ENCODE data around the gene NPBWR2.
"Not testable (repeated sequence)": the region's sequence is repeated elsewhere in the genome, so short reads cannot be mapped to it uniquely, and the experiment has no call there.

The NPBWR2 gene

DNA sequence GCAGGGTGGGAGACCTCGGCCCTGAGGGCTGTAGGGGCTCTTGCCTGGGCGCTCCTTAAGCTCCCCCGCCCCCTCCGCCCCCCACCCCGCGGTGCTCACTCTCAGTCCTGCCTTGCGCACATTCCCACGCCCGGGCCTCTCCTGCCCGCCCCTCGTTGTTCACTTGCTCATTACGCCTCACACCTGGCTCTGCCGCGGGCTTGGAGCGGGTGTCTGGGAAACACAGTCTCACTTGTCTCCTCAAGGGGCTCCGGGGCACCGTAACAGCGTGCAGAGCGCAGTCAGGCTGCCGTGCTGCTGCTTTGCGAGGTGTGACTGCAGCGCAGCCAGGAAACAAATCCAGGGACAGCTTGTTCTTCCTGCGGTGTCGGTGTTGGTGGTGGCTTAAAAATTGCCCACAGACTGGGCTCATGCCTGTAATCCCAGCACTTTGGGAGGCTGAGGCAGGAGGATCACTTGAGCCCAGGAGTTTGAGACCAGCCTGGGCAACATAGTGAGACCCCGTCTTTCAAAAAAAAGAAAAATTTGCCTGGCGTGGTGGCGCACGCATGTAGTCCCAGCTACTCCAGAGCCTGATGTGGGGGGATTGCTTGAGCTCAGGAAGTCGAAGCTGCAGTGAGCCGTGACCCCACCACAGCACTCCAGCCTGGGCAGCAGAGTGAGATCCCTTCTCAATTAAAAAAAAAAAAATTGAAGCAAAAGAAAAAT is 4.6 kb downstream of the NPBWR2 start:
- no peak for DNase-seq

DNA sequence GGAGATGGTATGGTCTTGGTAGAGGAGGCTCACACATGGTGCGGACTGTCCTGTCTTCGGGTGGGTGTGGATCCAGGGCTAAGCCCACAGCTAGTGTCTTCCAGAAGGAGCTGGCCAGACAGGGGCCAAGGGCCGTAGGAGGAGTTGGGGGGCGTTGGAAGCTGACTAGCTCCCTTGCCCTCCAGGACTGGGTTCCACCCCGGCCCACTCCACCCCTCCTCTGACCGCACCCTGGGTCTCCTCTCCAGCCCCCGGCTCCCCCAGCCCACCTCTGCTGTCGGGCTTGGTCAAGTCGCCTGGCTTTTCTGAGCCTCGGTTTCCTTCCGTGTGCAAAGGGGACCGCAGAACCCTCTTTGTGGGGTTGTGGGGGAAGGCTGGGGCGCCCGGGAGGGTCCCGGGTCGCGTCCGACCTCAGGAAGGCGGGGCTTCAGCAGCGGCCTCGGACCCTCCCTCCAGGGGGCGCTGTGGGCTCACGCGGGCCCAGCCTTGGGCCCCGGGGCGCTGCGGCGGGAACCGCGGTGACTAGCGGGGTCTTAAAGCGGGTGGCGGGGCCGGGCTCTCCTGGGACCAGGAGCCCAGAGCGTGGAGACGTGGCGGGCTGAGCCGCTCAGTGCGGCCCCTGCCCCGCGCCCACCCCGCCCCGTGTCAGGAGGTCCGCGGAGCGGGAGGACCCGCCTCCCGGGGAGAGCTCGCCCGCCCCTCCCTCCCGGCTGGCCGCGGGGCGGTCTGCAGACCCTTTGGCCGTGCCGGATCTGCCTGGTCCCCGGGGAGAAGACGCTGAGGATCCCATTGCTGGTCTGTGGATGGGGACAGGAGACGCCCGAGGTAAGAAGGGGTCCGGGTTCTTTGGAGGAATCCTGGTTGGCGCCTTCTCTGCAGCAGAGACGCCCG is 5.4 kb downstream of the NPBWR2 start:
- peak; percentile 77 for DNase-seq

DNA sequence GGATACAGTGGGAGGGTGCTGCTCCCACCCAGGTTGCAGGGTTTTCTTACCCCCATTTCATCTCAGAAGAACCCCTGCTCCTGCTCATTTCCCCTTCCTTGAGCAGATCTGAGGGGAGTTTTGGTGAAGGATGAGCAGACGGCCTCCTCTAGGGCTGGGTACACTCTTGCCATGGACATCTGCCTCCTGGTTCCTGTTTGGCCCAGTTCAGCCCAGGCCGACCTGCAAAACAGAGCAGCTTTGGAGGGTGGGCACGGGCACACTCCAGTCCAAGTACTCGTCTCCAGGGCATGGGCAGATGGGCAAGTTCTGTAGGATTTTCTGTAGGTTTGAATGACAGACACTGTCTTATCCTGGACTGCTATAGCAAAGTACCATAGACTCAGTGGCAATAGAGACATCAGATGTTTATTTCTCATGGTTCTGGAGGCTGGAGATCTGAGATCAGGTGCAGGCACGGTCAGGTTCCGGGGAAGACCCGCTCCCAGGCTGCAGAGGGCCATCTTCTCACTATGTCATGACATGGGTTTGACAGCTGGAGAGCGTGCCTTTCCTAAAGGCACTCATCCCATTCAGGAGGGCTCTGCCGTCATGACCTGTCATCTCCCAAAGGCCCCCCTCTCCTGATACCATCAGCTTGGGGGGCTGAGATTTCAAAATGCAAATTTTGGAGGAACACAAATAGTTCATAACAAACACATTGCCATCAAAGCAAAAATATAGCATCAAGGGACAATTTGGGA is 6.2 kb downstream of the NPBWR2 start:
- DNase-seq: no peak

DNA sequence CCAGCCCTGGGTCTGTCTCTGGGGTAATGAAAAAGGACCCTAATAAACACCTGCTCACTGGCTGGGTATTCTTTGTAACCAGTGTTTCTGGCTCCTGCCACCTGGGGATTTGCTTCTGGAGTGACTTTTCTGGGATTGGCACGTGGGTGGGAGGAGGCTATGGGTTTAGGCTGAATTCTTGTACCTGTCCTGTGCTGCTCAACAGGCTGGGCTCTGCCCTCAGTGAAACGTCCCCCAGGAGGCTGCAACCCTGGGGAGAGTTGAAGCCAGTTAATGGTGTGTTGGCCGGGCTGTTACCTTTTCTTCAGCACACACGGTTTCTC is 6.8 kb downstream of the NPBWR2 start:
- no peak for DNase-seq

DNA sequence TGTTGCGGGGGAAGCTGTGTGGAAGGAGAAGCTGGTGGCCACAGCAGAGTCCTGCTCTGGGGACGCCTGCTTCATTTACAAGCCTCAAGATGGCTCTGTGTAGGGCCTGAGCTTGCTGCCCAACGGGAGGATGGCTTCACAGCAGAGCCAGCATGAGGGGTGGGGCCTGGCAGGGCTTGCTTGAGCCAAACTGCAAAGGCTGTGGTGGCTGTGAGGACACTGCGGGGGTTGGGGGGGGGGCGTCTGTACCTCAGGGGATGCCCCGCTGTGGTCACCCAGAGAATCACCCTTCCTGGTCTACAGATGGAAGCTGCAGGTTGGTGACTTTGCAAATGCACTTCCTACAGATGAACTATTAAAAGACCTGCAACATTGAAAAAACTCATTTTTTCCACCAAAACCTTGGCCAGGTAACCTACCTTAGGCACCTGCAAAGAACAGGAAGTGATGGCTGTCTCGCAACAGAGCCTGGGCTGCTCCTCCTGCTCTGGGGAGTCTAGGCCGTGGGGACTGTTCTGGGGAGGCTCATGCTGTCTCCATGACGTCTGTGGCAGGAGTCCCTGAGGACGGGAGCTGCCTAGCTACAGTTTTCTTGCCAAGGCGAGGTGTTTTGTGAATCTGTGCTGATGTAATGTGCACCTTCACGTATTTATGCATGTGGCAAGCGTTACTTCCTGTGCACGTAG is 7.3 kb downstream of the NPBWR2 start:
- DNase-seq: no peak

DNA sequence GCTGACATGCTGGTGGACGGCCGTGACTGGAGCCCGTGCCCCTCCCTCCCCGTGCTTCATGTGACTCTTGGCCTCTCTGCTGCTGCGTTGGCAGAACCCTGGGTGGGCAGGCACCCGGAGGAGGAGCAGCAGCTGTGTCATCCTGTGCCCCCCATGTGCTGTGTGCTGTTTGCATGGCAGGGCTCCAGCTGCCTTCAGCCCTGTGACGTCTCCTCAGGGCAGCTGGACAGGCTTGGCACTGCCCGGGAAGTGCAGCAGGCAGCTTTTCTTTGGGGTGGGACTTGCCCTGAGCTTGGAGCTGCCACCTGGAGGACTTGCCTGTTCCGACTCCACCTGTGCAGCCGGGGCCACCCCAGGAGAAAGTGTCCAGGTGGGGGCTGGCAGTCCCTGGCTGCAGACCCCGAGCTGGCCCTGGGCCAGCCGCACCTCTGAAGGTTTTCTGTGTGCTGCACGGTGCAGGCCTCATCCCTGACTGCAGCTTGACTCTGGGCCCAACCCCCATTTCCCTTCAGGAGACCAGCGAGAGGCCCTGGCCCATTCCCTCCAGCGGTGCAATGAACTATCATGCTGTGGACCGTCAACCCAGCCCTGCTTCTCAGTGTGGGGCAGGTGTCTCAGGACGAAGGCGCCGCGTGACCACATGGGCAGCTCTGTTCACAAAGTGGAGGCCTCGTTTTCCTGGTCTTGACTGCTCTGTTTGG is 8.1 kb downstream of the NPBWR2 start:
- no peak for DNase-seq

DNA sequence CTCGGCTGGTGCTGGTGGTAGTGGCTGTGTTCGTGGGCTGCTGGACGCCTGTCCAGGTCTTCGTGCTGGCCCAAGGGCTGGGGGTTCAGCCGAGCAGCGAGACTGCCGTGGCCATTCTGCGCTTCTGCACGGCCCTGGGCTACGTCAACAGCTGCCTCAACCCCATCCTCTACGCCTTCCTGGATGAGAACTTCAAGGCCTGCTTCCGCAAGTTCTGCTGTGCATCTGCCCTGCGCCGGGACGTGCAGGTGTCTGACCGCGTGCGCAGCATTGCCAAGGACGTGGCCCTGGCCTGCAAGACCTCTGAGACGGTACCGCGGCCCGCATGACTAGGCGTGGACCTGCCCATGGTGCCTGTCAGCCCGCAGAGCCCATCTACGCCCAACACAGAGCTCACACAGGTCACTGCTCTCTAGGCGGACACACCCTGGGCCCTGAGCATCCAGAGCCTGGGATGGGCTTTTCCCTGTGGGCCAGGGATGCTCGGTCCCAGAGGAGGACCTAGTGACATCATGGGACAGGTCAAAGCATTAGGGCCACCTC is 8.8 kb downstream of the NPBWR2 start:
- DNase-seq: no peak

DNA sequence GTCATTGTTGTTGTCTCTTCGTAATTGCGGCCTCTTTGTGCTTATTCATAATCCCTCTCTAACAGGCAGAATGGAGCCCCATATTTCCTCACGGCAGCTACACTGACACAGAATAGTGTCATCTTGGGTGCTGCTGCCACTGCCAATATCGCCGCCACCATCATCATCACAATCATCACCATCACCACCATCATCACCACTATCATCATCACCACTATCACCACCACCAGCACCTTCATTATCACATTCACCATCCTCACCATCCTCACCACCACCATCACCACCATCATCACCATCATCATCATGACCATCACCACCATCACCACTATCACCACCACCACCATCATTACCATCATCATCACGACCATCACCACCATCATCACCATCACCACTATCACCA is 10.8 kb downstream of the NPBWR2 start:
- no peak for DNase-seq

DNA sequence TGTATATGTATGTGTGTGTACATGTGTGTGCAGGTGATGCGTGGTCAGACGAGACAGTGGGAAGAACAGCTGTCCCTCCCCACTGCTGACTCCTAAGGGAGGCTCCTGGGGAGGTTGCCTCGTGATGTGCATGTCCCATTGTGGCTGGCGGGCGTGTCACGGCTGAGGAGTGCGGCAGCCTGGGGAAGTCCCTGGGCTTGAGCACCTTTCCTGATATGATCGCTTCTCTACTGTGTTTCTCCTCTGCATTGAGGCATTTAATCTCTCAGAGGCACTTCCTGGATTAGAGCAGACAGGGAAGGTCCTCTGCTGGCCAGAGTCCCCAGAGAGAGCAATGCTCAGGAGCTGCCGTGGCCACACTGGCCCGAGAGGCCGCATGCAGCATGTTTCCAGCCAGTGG is 11.4 kb downstream of the NPBWR2 start:
- DNase-seq: no peak

DNA sequence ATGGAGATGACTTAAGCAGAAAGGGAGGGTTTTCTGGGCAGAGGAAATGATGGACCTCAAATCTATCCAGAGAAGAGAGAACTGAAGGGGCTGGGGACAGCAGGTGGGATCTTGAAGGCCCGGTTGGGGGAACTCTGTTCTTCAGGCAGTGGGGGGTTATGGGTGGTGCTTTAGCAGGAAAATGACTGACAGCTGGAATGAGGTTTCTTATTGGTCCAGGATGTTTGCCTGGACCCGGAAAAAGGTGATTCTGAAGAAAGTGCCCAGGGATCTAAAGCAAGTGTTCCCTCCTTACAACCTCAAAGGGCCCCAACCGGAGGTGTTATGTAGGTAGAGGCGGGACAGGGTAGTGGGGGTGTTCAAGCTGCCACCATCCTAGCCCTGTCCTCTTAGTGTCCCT is 11.9 kb downstream of the NPBWR2 start:
- no peak for DNase-seq

DNA sequence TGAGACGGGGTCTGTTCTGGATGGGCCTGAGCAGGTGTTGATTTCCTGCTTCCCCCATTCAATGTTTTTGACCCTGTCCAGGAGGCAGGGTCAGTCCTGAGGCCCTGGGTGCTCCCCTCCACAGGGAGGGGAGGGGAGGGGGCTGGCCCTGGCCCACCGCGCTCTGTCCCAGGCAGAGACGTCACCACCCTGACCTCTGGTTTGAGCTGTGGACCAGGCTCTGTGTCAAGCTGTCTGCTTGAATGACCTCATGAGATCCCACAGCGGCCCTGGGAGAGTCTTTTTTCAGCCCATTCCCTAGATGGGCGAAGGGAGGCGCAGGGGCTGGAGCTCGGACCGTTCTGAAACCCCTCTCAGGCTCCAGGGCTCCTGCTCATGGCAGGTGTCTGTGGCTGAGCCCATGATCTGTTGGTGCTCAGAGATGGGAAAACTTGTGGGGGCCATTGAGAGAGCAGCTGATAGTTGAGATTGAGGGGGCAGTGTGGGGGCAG is 14.3 kb downstream of the NPBWR2 start:
- no peak for DNase-seq

DNA sequence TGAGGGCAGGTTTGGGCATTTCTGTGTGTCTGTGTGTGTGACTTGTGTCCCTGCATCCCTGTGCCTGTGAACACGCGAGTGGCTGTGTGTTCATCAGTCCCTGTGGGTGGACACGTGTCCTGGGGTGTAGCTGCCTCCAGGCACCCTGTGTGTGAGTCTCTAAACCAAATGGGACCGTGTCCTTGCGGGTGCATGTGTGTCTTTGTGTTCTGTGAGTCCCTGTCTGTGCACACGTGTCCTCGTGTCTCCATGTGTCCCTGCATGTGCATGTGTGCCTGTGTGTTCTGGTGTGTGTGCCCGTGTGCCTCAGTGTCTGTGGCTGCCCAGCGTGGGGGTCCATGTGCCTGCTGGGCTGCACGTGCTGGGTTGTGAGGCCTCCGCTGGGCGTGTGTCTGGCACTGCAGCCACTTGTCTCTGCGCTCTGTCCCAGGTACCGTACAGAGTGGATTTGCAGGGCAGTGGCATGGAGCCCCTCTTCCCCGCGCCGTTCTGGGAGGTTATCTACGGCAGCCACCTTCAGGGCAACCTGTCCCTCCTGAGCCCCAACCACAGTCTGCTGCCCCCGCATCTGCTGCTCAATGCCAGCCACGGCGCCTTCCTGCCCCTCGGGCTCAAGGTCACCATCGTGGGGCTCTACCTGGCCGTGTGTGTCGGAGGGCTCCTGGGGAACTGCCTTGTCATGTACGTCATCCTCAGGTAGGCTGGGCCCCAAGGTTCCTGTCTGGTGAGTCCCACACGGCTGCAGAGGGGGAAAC is 14.9 kb downstream of the NPBWR2 start:
- DNase-seq: no peak

DNA sequence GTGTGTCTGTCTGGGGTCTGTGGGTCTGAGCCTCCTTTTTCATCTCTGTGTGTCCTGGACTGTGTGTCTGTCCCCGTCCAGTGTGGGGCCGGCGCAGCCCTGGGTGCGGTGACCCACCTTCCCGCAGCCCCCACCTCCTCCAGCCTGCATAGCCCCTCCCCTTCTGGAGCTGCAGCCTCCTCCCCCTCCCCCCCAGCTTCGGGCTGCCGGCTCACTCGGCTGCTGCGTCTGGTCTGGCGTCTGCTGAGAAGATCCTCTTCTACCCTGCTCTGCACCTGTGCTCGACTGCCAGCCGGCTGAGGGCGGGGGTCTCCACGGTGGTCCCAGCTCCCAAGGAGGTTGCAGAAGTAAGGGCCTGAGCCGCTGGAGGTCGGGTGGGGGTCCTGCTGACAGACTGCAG is 15.6 kb downstream of the NPBWR2 start:
- no peak for DNase-seq

DNA sequence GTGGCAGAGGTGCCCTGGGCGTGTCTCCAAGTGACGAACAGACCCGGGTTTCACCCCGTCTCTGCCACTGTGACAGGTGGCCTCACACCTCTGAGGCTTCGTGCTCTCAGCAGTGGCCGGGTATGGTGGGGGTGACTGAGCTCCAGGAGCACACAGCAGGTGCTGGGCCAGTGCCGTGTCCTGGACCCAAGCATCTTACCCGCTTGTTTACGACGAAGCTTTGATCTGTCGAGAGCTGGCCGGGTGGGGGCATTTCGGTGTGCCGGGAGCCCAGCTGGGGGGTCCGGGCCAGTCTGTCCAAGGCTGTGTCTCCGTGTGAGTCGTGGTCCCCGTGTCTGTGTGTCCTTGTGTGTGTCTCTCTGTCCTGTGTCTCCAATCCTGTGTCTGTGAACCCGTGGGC is 16.0 kb downstream of the NPBWR2 start:
- DNase-seq: no peak

DNA sequence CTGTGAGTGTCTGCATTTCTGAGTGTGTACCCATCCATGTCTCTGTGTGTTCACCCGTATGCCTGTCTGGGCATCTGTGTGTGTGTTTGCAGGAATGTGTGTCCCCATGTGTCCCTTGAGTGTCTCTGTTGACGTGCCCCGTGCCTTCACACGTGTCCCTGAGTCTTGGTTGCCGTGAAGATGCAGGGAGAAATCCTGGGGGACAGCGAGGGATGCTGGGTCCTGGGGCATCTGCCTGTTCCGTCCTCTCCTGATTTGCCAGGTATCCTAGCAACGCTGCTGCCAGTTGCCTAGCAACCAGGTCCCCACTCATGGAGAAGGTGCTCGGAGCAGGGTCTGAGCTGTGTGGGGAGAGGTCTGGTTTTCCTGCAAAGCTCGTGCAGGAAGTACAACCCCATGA is 17.2 kb downstream of the NPBWR2 start:
- no peak for DNase-seq

DNA sequence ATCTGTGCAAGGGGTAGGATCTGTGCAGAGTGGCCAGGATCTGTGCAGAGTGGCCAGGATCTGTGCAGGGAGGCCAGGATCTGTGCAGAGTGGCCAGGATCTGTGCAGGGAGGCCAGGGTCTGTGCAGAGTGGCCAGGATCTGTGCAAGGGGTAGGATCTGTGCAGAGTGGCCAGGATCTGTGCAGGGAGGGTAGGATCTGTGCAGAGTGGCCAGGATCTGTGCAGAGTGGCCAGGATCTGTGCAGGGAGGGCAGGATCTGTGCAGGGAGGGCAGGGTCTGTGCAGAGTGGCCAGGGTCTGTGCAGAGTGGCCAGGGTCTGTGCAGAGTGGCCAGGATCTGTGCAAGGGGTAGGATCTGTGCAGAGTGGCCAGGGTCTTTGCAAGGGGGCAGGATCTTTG is 18.8 kb downstream of the NPBWR2 start:
- not testable (repeated sequence) for DNase-seq

DNA sequence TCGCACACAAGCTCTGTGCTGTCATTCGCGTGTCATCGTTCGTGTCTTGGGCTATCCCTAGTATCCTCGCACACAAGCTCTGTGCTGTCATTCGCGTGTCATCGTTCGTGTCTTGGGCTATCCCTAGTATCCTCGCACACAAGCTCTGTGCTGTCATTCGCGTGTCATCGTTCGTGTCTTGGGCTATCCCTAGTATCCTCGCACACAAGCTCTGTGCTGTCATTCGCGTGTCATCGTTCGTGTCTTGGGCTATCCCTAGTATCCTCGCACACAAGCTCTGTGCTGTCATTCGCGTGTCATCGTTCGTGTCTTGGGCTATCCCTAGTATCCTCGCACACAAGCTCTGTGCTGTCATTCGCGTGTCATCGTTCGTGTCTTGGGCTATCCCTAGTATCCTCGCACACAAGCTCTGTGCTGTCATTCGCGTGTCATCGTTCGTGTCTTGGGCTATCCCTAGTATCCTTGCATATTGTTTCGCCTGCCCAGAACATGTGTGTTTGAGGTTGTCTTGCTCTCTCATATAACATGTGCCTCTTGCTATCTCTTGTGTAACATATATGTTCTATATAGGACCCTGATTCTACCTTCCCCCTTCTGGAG is 20.0 kb downstream of the NPBWR2 start:
- not testable (repeated sequence) for DNase-seq

DNA sequence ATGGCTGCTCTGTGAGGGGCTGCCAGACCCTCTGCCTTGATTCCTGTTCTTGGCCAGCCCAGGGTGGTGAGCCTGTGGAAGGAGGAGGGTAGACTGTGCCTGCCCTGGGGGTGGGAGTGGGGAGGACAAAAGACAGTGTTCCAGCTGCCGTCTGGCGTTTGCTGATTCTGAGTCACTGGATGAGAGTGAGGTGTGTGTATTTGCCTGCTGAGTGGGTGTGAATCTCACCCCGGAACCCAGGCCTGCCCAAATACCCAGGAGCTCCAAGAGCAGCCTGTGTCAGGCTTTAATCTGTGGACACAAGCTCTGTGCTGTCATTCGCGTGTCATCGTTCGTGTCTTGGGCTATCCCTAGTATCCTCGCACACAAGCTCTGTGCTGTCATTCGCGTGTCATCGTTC is 20.6 kb downstream of the NPBWR2 start:
- no peak for DNase-seq

DNA sequence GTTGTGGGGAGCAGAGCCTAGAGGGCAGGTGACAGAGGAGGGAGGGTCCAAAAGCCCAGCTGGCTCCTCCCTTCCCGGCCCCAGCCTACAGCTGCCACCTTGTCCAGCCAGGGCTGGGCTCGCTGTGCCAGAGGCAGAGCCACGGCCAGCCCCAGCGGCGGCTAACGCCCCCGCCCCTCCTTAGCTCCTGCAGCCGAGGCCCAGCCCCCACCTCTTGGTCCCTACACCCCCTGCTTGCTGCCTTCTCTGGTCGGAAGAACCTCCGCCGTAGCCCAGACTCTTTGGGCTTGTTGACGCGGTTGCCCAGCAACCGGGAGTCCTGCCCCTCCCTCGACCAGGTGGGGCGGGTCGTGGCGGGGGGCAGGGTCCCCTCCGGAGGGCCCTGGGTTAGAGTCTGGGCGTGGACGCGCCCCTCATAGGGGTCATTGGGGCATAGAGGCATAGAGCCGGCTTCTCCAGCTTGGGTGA is 22.6 kb downstream of the NPBWR2 start:
- DNase-seq: no peak

DNA sequence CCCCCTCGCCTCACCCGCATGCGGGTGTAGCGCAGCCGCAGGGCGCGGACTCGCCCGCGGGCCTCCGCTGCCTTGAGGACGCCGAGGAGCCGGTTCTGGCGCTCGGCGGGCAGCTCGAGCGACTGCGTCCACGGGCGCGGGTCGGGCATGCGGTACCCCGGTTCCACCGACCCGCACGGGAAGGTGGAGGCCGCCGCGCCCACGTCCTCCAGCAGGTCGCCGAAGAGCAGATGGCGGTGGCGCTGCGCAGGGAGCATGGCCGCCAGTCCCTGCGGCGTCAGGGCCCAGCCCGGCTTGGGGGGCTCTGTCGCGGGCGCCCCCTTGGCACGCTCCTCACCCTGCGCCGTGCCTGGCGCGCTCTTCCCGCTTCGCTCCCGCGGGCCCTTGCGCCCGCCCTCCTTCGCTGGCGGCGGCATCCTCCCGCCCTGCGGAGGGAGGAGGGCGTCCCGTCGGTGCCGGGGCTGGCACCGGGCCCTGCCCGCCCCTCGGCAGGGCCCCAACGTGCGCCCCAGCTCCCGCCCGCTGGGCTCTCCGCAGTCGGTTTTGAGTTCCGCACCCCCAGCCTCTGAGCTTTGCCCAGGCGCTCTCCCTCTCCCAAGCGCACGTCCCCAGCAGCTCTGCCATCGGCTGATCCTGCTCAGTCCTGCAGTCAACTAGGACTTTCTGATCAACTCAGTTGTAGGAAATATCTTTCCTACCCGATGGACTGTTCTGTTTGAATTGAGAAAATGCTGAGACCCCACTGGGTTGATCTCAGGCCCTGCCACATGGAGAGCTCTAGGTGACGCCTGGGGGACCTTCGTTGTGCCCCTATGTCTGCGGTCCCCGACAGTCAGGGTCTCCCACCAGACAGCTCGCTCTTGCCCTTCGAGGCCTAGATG is 23.3 kb downstream of the NPBWR2 start, which contains the start of gene LKAAEAR1:
Gene LKAAEAR1, minus strand, starts transcription at position 595 of the 881 bp plus-strand sequence. Its CDS starts 179 bp downstream, at position 416.
- DNase-seq: no peak
